SK-N-SH (cell line): Measurements from ENCODE around the gene PYGO1. TPM values are rescaled to one million over a fixed set of nuclear protein-coding genes. Genes with fewer than 3 reads are reported as not detected.

Source experiments
- CTCF ChIA-PET: fragments of 300-600, 350-600 bp; formaldehyde crosslinking; extraction: SDS; loops from one replicate; lab custom pipeline; 2021; lab: Yijun Ruan, JAX
- POLR2A ChIA-PET: fragments of 350-600 bp; sonication (Branson Sonifier 250); formaldehyde crosslinking; extraction: SDS; loops from one replicate; lab custom pipeline; 2020; ENCODE audit warnings: antibody characterized with exemption, inconsistent platforms; lab: Yijun Ruan, JAX
- DNase-seq: peaks from one replicate; pipeline ENCODE4 v3.0.0; 2012
- H2AFZ ChIP-seq: fragments of 200-600 bp; sonication (generic); 2 replicates; pipeline ENCODE4 v1.8.1; 2016; ENCODE audit warnings: antibody characterized with exemption, mild to moderate bottlenecking, low read depth
- H3F3A ChIP-seq: fragments of 200-600 bp; sonication (generic); replicated peaks from 2 replicates; pipeline ENCODE3; 2016; ENCODE audit warnings: antibody characterized with exemption, mild to moderate bottlenecking; ENCODE audit not compliant: insufficient read depth
- H3K27ac ChIP-seq, 2 experiments: fragments of 200-500 bp in 1 of 2; fragments of 200-600 bp in 1 of 2; sonication (Bioruptor generic) in 1 of 2; sonication (generic), shearing (Covaris generic) in 1 of 2; 2 replicates each; pipeline versions ENCODE4 v1.5.1 to v1.6.1; 2014 to 2016; ENCODE audit warnings: low read depth in 2 of 2, inconsistent platforms in 1 of 2, low read length in 1 of 2, mild to moderate bottlenecking in 1 of 2, mixed read lengths in 1 of 2
- H3K27me3 ChIP-seq: fragments of 200-600 bp; sonication (generic), shearing (Covaris generic); 2 replicates; pipeline ENCODE4 v1.6.1; 2016; ENCODE audit warnings: mixed run types; ENCODE audit not compliant: insufficient read depth
- H3K36me3 ChIP-seq, 2 experiments: fragments of 200-500 bp in 1 of 2; fragments of 200-600 bp in 1 of 2; sonication (Bioruptor generic) in 1 of 2; sonication (generic) in 1 of 2; replicated peaks in 1 of 2; 2 replicates each; pipeline versions ENCODE3 to v1.5.1; 2014 to 2016; ENCODE audit warnings: low read length in 1 of 2, mild to moderate bottlenecking in 1 of 2; ENCODE audit not compliant: insufficient read depth in 2 of 2, control insufficient read depth in 1 of 2
- H3K4me1 ChIP-seq, 2 experiments: fragments of 200-500 bp in 1 of 2; fragments of 200-600 bp in 1 of 2; sonication (Bioruptor generic) in 1 of 2; sonication (generic), shearing (Covaris generic) in 1 of 2; 2 replicates each; pipeline versions ENCODE4 v1.5.1 to v1.6.1; 2014 to 2016; ENCODE audit warnings: low read depth in 1 of 2, low read length in 1 of 2, mixed run types in 1 of 2; ENCODE audit not compliant: insufficient read depth in 2 of 2, control insufficient read depth in 1 of 2
- H3K4me2 ChIP-seq: fragments of 200-600 bp; sonication (generic), shearing (Covaris generic); 2 replicates; pipeline ENCODE4 v1.6.1; 2017; ENCODE audit warnings: mixed run types
- H3K4me3 ChIP-seq, 2 experiments: fragments of 200-500 bp in 1 of 2; fragments of 200-600 bp in 1 of 2; sonication (Bioruptor generic) in 1 of 2; sonication (generic), shearing (Covaris generic) in 1 of 2; 2 replicates each; pipeline versions ENCODE4 v1.5.1 to v1.8.1; 2014 to 2016; ENCODE audit warnings: low read depth in 2 of 2, inconsistent platforms in 1 of 2, low read length in 1 of 2, mild to moderate bottlenecking in 1 of 2, mixed read lengths in 1 of 2, moderate library complexity in 1 of 2
- H3K79me2 ChIP-seq: fragments of 200-600 bp; sonication (generic); 2 replicates; pipeline ENCODE4 v1.8.1; 2017; ENCODE audit warnings: mild to moderate bottlenecking; ENCODE audit not compliant: insufficient read depth
- H3K9ac ChIP-seq: fragments of 200-600 bp; sonication (generic); 2 replicates; pipeline ENCODE4 v1.6.1; 2017; ENCODE audit warnings: mixed run types
- H3K9me2 ChIP-seq: fragments of 200-600 bp; sonication (generic); 2 replicates; pipeline ENCODE4 v1.6.1; 2017; ENCODE audit warnings: mixed run types
- H3K9me3 ChIP-seq: fragments of 200-600 bp; sonication (generic); 2 replicates; pipeline ENCODE4 v1.6.1; 2017; ENCODE audit warnings: mixed run types, mild to moderate bottlenecking, moderate library complexity
- H4K20me1 ChIP-seq: fragments of 200-600 bp; sonication (generic); 2 replicates; pipeline ENCODE4 v1.6.1; 2017; ENCODE audit warnings: mild to moderate bottlenecking, mixed run types; ENCODE audit not compliant: insufficient read depth
- CHD2 ChIP-seq: fragments of 150-350 bp; IDR thresholded peaks from 2 replicates; pipeline ENCODE4 v1.6.1; 2018; ENCODE audit warnings: low read length; ENCODE audit not compliant: partially characterized antibody
- EP300 ChIP-seq, 2 experiments: IDR thresholded peaks; 2 replicates each; pipeline versions ENCODE4 v1.4.0 to v1.6.1; 2012; ENCODE audit warnings: borderline replicate concordance in 1 of 2, low read depth in 1 of 2, low read length in 1 of 2
- EZH2phosphoT487 ChIP-seq: fragments of 200-600 bp; sonication (generic); IDR thresholded peaks from 2 replicates; pipeline ENCODE4 v1.6.1; 2017; ENCODE audit warnings: low read depth, mixed run types, mild to moderate bottlenecking, antibody characterized with exemption, moderate library complexity, borderline replicate concordance
- FOXJ3 ChIP-seq: sonication (generic); formaldehyde crosslinking; IDR thresholded peaks from 2 replicates; pipeline ENCODE4 v1.5.1; 2020; ENCODE audit warnings: mild to moderate bottlenecking, missing genetic modification reagents
- MEF2A ChIP-seq: IDR thresholded peaks from 2 replicates; pipeline ENCODE4 v1.4.0; 2012; ENCODE audit warnings: low read depth, borderline replicate concordance
- NRF1 ChIP-seq: IDR thresholded peaks from 2 replicates; pipeline ENCODE4 v1.6.1; 2012; ENCODE audit warnings: low read depth, mild to moderate bottlenecking, low read length
- POLR2AphosphoS5 ChIP-seq: IDR thresholded peaks from 2 replicates; pipeline ENCODE4 v1.6.1; 2012; ENCODE audit warnings: low read depth, low read length
- RFX5 ChIP-seq: IDR thresholded peaks from 2 replicates; pipeline ENCODE4 v1.6.1; 2012; ENCODE audit warnings: mild to moderate bottlenecking, improper control_type of control experiment, low read length
- RXRA ChIP-seq: IDR thresholded peaks from 2 replicates; pipeline ENCODE4 v1.4.0; 2012; ENCODE audit warnings: low read depth, mild to moderate bottlenecking, borderline replicate concordance
- SMC3 ChIP-seq: IDR thresholded peaks from 2 replicates; pipeline ENCODE4 v1.6.1; 2012; ENCODE audit warnings: low read depth, low read length, improper control_type of control experiment
- TCF12 ChIP-seq: IDR thresholded peaks from 2 replicates; pipeline ENCODE4 v1.4.0; 2012
- TEAD4 ChIP-seq: IDR thresholded peaks from 2 replicates; pipeline ENCODE4 v1.4.0; 2012; ENCODE audit warnings: mild to moderate bottlenecking, borderline replicate concordance; ENCODE audit not compliant: insufficient read depth
- YY1 ChIP-seq: IDR thresholded peaks from 2 replicates; pipeline ENCODE4 v1.4.0; 2012; ENCODE audit warnings: low read depth, mild to moderate bottlenecking
- WGBS: methylation state at CpG from one replicate; pipeline ENCODE4 v1.1.6; 2017; ENCODE audit warnings: low lambda C conversion rate; 5-methylcytosine and 5-hydroxymethylcytosine counted together
- polyA plus RNA-seq, 3 experiments: library from polyadenylated mRNA; depleted of rRNA; stranded (reverse); fragments of >200 nt; gene quantifications; 2 replicates each; pipeline ENCODE4 v1.2.3, GENCODE V29; 2012
- TF ChIP-seq, protein P1 (sequence below): fragments of 200-600 bp; sonication (generic); IDR thresholded peaks from 2 replicates; pipeline ENCODE4 v1.6.1; 2017; ENCODE audit warnings: antibody characterized with exemption, mild to moderate bottlenecking, moderate library complexity
- TF ChIP-seq, protein P2 (sequence below): IDR thresholded peaks from 2 replicates; pipeline ENCODE4 v1.6.1; 2012; ENCODE audit warnings: mild to moderate bottlenecking, low read depth, low read length, moderate library complexity
- TF ChIP-seq, protein P3 (sequence below): IDR thresholded peaks from 2 replicates; pipeline ENCODE4; 2012

Gene PYGO1
- polyA plus RNA-seq, 1 of the 3 experiments (the other 2 are of a cell fraction): 2.3 TPM

DNA sequence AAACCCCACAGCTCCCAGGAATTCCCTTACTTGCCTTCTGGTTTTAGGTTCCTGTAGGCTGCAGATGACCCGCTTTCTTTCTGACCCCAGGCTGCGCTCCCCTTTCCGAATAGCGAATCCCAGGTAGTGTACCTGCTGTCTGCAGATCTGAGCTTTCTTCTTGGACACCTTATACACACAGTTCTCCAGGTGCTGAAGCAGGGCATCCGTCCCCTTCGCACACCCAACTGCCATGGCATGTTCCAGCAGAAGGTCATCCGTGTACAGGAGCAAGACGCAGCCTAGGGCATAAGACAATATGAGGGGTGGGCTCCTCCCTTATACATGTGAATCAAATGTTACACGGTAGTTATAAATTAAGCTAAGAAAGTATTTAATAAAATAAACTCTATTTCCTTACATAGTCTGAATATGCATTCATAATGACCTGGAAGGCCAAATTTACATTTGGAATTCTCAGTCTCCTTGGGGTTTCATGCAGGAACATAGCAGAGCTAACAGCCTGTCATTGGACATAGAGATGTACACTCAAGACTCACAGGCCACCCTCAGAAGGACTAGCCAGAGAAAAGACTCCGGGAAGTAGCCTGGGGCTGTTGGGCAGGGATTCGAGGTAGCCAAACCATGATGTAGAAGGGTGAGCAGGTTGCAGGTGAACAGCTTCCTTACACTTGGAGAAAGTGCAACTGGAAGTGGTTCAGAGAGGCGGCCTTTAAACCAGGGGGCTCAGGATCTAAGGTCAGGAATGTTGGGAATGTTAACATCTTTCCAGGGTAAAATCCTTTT is 72.0 kb downstream of the PYGO1 start:
- Histone ChIP-seq H3K36me3 (no peaks in the 10 kb centered on the region), H3K9me3 (no peaks in the 10 kb centered on the region), H2AFZ (no peak overlapping the region), H3K4me2 (no peak overlapping the region), H4K20me1 (no peaks in the 10 kb centered on the region), H3K9ac (no peak overlapping the region), H3K27me3 (no peaks in the 10 kb centered on the region), H3K4me1 (no peaks in the 10 kb centered on the region), H3K9me2 (no peaks in the 10 kb centered on the region), H3K27ac (no peak overlapping the region), H3F3A (no peaks in the 10 kb centered on the region), H3K79me2 (no peaks in the 10 kb centered on the region), H3K4me3 (no peak overlapping the region)
- POLR2A ChIA-PET: no interaction called here
- no peak for DNase-seq
- TF ChIP-seq FOXJ3 (CRISPR knock-in tag): no peak
- TF ChIP-seq RFX5: no peak
- TF ChIP-seq POLR2AphosphoS5: no peak
- no peak for TF ChIP-seq TEAD4
- TF ChIP-seq, protein P1, sequence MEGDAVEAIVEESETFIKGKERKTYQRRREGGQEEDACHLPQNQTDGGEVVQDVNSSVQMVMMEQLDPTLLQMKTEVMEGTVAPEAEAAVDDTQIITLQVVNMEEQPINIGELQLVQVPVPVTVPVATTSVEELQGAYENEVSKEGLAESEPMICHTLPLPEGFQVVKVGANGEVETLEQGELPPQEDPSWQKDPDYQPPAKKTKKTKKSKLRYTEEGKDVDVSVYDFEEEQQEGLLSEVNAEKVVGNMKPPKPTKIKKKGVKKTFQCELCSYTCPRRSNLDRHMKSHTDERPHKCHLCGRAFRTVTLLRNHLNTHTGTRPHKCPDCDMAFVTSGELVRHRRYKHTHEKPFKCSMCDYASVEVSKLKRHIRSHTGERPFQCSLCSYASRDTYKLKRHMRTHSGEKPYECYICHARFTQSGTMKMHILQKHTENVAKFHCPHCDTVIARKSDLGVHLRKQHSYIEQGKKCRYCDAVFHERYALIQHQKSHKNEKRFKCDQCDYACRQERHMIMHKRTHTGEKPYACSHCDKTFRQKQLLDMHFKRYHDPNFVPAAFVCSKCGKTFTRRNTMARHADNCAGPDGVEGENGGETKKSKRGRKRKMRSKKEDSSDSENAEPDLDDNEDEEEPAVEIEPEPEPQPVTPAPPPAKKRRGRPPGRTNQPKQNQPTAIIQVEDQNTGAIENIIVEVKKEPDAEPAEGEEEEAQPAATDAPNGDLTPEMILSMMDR: no peak
- no peak for TF ChIP-seq TCF12
- TF ChIP-seq RXRA: no peak
- TF ChIP-seq NRF1: no peak
- TF ChIP-seq EZH2phosphoT487: no peak
- TF ChIP-seq MEF2A: no peak
- TF ChIP-seq, protein P2, sequence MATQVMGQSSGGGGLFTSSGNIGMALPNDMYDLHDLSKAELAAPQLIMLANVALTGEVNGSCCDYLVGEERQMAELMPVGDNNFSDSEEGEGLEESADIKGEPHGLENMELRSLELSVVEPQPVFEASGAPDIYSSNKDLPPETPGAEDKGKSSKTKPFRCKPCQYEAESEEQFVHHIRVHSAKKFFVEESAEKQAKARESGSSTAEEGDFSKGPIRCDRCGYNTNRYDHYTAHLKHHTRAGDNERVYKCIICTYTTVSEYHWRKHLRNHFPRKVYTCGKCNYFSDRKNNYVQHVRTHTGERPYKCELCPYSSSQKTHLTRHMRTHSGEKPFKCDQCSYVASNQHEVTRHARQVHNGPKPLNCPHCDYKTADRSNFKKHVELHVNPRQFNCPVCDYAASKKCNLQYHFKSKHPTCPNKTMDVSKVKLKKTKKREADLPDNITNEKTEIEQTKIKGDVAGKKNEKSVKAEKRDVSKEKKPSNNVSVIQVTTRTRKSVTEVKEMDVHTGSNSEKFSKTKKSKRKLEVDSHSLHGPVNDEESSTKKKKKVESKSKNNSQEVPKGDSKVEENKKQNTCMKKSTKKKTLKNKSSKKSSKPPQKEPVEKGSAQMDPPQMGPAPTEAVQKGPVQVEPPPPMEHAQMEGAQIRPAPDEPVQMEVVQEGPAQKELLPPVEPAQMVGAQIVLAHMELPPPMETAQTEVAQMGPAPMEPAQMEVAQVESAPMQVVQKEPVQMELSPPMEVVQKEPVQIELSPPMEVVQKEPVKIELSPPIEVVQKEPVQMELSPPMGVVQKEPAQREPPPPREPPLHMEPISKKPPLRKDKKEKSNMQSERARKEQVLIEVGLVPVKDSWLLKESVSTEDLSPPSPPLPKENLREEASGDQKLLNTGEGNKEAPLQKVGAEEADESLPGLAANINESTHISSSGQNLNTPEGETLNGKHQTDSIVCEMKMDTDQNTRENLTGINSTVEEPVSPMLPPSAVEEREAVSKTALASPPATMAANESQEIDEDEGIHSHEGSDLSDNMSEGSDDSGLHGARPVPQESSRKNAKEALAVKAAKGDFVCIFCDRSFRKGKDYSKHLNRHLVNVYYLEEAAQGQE: no peak
- TF ChIP-seq EP300 (IDR thresholded peaks at IDR 0.05; ENCODE audit: borderline replicate concordance in 1 of 2, low read depth in 1 of 2, low read length in 1 of 2): no peak
- TF ChIP-seq, protein P3, sequence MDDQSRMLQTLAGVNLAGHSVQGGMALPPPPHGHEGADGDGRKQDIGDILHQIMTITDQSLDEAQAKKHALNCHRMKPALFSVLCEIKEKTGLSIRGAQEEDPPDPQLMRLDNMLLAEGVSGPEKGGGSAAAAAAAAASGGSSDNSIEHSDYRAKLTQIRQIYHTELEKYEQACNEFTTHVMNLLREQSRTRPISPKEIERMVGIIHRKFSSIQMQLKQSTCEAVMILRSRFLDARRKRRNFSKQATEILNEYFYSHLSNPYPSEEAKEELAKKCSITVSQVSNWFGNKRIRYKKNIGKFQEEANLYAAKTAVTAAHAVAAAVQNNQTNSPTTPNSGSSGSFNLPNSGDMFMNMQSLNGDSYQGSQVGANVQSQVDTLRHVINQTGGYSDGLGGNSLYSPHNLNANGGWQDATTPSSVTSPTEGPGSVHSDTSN: no peak
- no peak for TF ChIP-seq YY1
- TF ChIP-seq CHD2: no peak
- TF ChIP-seq SMC3: no peak
- CTCF ChIA-PET: interaction anchor here (4.9 kb wide), 1 partner anchor 10 kb away, joined by 22 read pairs; no protein-coding TSS in a partner anchor
- 85% methylated on average over 12 of the region's 12 CpGs for WGBS
